HTR-8/SVneo (cell line): ENCODE results near the gene ATP1A4.
"Not testable (repeated sequence)": the region's sequence is repeated elsewhere in the genome, so short reads cannot be mapped to it uniquely, and the experiment has no call there.

Source experiments
- DNase-seq: peaks from one replicate; pipeline ENCODE4 v3.0.0; 2011; ENCODE audit warnings: low spot score, mixed read lengths; ENCODE audit not compliant: insufficient read length
- FAIRE-seq: peaks from 2 replicates; lab custom pipeline; 2011; peaks lifted over from hg19 to GRCh38; lab: Jason Lieb, UNC

ATP1A4 gene

GRCh38 chr1:160151303-160151702 lies at the start of gene ATP1A4:
Gene ATP1A4, plus strand, starts transcription at chr1:160151603. Its CDS starts 438 bp downstream, at chr1:160152041.
- FAIRE-seq (no peak), DNase-seq (no peak)

GRCh38 chr1:160101717-160102522 lies 49.5 kb upstream of the ATP1A4 start:
- DNase-seq (no peak), FAIRE-seq (no peak)

GRCh38 chr1:160103658-160104408 lies 47.6 kb upstream of the ATP1A4 start:
- no peak for FAIRE-seq
- DNase-seq = no peak

DNA sequence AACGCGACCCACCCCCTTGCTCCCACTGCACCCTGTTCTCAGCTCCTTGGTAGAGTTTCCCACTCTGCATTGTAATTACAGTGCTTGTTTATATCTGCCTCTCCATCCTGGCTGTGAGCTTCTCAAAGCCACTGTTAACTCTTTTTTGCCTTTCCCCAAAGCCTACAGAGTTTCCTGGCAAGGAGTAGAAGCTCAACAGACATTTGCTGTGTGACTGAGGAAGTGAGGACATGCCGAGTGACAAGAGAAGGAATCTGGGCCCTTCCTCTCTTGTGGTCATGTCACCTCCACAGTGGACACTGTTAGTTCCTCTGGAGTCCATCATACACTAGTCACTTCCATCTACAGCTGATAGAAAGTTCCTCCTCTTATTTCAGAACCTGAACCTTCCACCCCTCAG lies 46.9 kb upstream of the ATP1A4 start:
- no peak for DNase-seq
- FAIRE-seq = no peak

- FAIRE-seq (no peak), DNase-seq (no peak)
Observed at GRCh38 chr1:160105155-160105554, 46.2 kb upstream of the ATP1A4 start.

DNA sequence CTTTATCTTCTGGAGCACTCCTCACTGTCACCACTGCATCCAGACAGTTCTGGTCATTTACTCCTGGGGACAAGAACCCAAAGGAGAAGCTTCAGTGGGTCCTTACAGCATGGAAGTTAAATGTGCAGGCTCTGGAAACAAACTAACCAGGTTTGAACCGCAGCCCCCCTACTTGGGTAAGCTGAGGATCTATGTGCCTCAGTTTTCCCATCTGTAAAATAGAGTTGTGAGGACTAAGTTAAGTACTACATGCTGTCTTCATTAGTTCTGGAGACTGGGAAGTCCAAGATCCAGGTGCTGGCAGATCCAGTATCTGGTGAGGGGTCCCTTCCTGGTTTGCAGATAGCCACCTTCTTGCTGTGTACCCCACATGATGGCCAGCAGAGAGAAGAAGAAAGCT lies 43.9 kb upstream of the ATP1A4 start:
- no peak for DNase-seq
- FAIRE-seq = no peak

DNA sequence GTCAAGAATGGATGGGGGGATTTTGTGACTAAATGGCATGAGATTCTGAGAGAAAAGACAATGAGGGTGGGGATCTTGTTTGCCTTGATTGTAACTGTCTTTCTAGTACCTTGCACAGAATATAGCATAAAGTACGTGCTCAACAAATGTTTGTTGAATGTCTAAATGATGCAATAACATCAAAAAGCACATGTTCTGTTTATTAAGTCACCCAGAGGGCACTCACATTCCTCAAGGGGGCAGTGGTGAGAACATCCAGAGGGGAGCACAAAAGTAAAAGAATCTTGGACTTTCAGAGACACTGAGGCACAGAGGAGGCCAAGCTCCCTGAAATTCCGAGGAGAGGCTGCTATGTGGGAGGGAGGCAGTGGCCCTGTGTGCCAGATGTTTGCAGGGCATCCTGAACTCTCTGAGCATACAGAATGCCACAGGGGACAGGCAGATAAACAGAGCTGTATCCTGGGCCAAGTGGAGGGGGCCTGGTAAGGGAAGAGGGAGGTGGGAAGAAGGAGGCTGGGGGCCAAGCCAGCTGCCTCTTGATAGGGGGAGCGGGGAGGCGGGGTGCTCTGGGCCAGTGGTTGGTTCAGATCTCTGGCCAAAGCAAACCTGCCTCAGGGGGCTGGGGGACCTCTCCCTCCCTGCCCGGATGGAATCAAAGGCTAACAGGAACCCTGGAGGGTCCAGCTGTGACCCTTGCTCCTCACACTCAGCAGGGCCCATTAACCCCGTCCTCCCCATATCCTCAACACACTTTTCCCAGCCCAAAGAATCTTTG lies 42.3 kb upstream of the ATP1A4 start:
- FAIRE-seq = no peak
- no peak for DNase-seq

GRCh38 chr1:160109686-160110085 lies 41.7 kb upstream of the ATP1A4 start:
- FAIRE-seq (no peak), DNase-seq (no peak)

DNA sequence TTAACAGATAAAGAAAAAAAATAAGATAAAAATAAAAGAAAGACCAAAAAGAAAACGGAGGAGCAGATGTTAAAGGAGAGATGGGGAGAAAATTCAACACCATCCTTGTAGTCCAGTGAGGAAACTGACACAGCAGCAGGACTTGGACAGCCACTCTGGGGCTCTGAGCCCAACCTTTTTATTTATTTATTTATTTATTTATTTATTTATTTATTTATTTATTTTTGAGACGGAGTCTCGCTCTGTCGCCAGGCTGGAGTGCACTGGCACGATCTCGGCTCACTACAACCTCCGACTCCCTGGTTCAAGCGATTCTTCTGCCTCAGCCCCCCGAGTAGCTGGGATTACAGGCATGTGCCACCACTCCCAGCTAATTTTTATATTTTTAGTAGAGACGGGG lies 39.9 kb upstream of the ATP1A4 start:
- DNase-seq, FAIRE-seq: not testable (repeated sequence)

DNA sequence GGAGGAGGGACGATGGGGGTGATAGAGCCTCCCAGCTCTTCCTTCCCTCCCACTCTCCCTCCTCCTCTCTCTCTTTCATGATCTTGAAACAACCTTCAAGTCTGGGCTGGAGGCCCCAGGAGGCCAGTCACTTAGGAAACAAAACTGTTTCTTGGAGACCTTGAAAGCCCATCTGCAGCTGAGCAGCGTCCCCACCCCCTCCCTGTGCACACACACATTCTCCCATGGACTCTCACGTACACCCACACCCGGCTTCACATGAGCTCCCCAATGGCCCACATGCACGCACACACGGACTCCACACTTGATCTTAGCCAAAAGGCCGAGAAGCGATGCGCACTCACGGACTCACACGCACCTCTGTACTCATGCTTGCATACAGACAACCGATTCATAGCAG lies 39.0 kb upstream of the ATP1A4 start:
- DNase-seq = no peak
- FAIRE-seq = no peak

DNA sequence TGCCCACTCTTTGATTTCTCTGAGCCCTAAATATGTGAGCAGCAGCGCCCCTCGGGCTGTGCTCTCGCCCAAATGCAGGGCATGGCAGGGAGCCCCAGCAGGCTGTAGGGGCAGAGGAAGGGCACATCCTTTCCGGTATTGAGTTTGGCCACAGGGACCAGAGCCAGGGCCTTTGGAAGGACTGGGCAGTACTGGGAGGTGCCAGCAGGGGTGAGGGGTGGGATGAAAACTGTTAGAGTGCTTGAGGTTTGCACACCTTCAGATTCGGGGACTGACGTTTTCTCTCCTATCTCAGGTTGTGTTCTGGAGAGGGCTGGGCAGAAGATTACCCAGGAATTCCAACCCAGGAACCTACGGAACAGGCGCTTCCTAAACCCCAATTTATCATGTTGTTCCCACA lies 38.0 kb upstream of the ATP1A4 start:
- no peak for FAIRE-seq
- no peak for DNase-seq

DNA sequence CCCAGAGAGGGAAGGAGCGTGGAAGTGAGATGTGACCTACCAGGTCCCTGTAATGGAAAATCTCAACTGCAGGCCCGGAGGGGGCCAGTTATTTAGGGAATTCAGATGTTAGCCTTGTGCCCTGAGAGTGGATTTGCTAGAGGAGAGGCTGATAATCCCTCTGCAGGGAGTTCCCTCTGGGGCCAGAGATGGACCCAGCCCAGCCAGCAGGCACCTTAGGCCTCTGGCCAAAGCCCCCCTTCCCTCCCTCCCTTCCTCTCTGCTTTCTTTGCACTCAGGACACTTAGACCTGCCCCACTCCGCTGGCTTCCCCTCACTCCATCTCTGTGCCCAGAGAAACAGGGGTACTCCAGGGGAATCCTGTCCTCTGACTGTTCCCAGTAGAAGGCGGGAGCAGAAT lies 37.3 kb upstream of the ATP1A4 start:
- no peak for DNase-seq
- no peak for FAIRE-seq

- DNase-seq (no peak), FAIRE-seq (no peak)
Observed at GRCh38 chr1:160115545-160116282, 35.7 kb upstream of the ATP1A4 start, which contains the start of gene ATP1A2. Gene ATP1A2, plus strand, starts transcription at chr1:160115759. Its CDS starts 103 bp downstream, at chr1:160115862.

DNA sequence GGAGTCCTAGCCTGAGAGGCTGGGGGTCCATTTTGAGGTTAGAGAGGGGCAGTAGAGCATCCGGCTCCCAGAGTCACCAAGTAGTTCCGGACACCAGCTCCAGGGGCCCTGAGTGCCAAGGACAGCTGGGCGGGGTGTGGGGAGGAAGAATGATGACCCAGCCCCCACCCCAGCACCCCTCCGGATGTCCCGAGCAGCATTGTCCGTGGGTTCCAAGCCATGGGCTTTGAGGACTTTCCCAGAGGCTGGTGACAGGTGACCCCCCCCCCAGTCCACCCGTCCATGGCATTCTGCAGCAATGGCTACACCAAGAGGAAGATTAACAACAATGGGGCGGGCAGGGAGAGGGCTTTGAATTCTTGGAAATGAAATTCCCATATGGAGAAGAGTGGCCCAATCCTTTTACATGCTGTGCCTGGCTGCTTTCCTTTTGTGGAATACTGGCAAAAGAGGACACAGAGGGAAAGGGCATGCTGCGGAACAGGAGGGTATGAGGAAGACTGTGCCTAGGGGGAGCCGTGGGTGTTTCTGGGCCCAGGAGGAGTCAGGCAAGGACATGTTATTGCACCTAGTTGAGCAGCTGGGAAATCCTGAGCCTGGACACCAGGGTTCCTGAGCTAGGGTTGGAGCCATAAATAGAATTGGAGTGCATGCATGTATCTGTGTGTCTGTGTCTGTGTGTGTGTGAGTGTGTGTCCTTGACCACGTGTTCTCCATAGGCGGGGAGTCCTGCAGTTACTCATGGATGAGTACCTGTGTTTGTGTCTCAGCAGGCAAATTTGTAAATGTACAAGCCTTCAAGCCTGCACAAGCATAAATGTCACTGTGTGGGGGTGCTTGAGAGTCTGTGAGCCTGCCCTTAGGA lies 34.9 kb upstream of the ATP1A4 start:
- FAIRE-seq (no peak), DNase-seq (no peak)

GRCh38 chr1:160117300-160117699 lies 34.1 kb upstream of the ATP1A4 start:
- no peak for FAIRE-seq
- DNase-seq = no peak

GRCh38 chr1:160117709-160118183 lies 33.7 kb upstream of the ATP1A4 start:
- FAIRE-seq (no peak), DNase-seq (no peak)

DNA sequence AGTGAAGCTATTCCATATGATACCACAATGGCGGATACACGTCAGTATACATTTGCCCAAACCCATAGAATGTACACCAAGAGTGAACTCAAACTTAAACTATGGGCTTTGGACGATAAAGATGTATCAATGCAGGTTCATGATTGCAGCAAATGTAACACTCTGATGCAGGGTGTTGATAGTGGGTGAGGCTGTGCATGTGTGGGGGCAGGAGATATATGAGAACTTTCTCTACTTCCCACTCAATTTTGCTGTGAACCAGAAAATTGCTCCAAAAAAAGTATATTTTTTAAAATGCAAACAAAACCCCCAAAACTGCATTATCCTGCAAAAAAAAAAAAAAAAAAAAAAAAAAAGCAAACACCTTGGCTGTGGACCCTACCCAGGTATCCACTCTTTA lies 32.5 kb upstream of the ATP1A4 start:
- DNase-seq (no peak), FAIRE-seq (no peak)

- no peak for FAIRE-seq
- no peak for DNase-seq
Observed at GRCh38 chr1:160120797-160121196, 30.6 kb upstream of the ATP1A4 start.

DNA sequence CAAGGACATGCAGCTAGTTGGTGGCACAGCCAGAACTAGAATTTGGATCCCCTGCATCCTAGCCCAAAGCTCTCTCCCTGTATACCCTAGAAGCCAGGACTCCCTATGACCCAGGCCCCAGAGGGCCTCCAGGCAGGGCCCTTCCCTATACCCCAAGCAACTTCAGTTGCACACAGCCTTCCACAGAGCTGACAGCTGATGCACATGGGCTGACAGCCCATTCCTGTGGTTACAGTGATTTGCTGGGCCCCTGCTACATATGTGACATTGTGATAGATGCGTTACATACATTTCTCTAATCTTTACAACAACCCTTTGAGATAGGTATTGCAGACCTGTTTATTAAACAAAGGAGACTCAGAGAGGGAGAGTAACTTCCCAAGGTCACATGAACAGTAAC lies 30.0 kb upstream of the ATP1A4 start:
- DNase-seq = no peak
- no peak for FAIRE-seq
